GM19193 (cell line): ENCODE results near the gene TANC1.
A peak's percentile ranks its signal among the peaks of the same experiment; 100 is the strongest.

ENCODE experiments used
- POLR2A ChIP-seq: IDR thresholded peaks from 4 replicates; pipeline ENCODE4 v1.6.1; 2011; ENCODE audit not compliant: insufficient read depth, insufficient read length; ENCODE audit errors: extremely low read depth

Gene TANC1

DNA sequence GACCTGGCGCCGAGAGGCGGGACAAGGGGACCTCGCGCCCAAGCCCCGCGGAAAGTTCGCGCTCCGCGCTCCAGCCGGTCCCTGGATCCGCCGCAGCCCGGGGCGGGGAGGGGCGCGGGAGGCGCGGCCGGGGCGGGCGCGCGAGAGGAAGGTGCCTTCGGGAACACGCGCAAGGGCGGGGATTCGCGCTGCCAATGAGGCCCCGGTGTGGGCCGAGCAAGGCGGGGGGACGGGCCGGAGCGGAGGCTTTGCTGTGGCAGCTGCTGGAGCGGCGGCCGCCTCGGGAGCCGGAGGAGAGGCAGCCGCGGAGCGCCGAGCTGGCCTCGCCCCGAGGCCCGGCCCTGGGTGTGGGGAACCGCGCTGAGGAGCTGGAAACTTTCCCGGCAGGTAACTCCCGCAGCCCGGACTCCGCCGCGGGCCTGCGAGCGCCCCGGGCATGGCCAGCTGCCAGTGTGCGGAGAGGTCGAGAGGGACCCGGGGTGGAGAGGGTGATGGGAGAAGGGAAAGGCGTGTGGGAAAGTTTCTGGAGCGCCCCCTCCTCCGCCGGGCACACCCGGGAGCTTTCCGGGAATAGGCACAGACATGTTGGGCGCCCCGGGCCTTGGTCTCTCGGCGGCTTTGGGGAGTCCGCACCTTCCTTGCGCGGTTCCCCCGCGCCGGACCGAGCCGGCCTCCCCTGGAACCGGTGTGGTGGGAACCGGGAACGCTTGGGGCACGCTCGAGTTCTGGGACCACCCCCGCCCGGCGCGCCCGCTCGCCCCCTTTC is at the start of gene TANC1:
Gene TANC1 (plus strand): TSS at position 245 of the 766 bp plus-strand sequence. CDS start 97,271 bp downstream, outside the sequence.
- peak; percentile 57 for TF ChIP-seq POLR2A

DNA sequence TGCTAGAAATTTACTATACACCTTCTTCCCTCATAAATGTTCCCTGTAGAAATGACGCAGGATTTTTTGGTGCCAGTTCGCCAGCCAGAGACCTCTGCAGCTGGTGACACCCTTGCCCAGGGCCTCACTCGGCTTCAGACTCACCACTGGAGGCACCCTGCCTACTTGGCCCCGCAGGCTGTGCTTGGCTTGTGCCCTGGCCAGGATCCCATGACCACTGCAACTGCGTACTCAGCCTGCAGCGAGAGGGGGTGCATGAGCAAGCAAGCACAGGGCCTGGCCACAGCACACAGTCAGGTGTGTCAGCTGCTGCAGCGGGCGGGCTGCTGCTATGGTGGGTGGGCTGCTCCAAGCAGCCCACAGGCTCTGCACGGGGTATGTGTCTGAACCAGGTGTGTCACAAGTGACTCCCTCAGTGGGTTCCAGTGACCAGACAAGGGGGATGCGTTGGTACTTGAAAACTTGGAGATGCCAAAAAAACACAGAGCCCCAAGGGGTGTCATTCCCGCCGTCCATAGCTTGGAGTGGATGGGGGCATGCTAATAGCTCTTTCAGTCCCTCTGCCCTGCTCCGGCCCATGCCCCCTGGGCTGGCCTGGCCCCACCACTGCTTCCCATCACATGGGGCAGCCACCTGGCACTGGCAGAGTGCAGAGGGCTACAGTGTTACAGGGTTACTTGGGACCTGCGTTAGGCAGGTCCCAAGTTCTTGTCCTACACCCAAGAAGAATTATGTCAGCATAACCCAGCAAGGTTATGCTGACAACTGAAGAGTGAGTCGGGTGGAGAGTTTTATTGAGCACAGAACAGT is 46.6 kb upstream of the TANC1 start:
- no peak for TF ChIP-seq POLR2A

DNA sequence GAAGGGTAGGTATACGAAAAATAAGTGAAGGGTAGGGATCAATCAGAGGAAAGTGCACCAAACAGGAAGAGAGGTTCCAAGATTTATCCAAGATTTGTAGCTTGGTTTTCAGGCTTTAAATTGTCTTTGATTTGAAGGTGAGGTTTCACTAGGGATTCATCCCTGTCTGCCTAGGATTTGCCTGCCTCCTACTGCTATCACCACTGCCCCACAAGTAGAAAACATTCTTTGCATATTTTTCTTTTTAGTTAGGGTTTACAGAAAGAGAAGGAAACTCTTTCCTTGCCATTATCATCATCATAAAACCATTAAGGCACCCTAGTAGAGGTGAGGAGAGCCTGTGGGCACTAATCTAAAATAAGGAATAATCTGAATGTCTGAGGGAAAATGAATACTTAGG is 45.8 kb upstream of the TANC1 start:
- TF ChIP-seq POLR2A: no peak

DNA sequence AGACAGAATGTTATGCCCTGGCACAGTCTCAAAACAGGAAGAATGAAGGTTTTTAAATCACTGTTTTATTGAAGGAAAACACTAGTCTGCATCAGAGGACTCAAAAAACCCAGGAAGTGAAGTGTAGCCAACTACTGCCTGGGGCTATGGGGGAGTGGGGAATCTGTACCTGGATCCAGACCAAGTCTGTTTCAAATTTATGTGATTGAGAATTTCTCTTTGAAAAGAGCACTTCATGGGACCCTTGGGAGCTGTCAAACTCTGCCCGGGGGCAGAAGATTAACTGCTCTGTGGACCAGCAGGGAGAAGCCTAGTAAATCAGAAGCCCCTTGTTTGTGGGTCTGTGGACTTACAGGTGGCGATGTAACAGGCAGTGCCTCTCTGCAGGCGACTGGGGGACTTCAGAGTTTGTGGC is 45.3 kb upstream of the TANC1 start:
- no peak for TF ChIP-seq POLR2A

DNA sequence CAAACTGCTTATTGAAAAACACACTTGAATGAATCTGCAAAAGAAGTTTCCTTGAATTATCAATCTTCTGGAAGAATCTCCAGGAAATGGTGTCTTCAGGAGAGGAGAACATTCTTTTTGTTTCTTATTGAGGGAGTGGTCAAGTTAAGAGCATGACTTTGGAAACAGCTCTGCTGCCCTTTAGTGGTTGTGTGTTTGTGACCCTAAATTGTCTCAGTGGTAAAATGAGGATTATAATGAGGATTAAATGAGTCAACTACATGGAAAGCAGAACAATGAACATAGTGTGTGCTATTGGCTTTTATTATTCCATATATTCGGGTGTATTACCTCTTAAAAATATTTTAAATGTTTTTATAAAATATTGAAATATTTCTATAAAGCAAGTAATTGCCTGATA is 44.8 kb upstream of the TANC1 start:
- TF ChIP-seq POLR2A: no peak

DNA sequence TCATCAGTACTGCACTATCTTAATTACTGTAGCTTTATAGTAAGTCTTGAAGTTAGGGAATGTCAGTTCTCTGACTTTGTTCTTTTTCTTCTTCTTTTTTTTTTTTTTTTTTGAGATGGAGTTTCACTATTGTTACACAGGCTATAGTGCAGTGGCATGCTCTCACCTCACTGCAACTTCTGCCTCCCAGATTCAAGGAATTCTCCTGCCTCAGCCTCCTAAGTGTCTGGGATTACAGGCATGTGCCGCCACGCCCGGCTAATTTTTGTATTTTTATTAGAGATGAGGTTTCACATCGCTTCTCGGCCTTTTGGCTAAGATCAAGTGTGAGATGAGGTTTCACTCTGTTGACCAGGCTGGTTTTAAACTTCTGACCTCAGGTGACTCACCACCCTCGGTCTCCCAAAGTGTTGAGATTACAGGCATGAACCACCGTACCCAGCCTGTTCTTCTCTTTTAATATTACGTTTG is 41.9 kb upstream of the TANC1 start:
- TF ChIP-seq POLR2A: no peak

DNA sequence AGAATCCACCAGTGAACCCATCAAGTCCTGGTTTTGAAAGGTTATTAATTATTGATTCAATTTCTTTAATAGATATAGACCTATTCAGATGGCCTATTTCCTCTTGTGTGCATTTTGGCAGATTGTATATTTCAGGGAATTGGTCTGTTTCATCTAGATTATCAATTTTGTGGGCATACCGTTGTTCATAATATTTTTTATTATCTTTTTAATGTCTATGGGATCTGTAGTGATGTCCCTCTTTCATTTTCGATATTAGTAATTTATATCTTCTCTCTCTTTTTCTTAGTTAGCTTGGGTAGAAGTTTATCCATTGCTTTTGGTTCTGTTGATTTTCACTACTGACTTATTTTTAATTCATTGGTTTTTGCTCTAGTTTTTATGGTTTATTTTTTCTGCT is 39.9 kb upstream of the TANC1 start:
- no peak for TF ChIP-seq POLR2A

DNA sequence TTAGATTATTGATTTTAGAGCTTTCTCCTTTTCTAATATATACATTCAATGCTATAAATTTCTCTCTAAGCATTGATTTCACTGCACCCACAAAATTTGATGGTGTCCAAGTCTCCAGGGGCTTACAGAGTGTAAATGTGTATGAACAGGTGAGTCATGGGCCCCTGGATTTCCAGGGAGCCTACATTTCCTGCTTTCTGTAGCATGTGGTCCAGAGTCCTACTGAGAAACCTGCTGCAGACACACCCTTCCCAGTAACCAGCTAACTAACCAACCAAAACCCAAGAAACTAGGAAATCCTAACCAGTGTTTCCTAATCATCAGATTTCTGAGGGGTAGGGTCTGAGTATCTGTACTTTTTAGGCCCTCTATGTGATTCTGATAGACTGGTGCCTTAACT is 39.5 kb upstream of the TANC1 start:
- no peak for TF ChIP-seq POLR2A

DNA sequence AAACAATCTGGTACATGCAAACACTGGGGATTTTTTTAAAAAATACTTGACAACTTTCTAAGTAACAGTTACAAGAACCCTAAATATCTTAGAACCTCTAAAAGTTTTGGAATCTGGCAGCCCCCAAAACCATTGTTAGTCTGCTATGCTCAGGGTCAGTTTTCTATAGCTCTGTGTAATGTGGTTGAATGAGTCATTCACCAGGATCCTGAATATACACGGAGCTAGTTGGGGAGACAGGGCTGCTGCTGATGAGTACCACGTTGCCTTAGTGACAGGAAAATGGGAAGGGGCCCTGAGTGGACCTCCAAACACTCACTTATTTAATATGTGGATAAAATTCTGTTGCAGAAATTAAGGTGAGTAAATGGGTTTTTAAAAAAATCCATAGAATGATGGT is 36.9 kb upstream of the TANC1 start:
- TF ChIP-seq POLR2A: no peak

DNA sequence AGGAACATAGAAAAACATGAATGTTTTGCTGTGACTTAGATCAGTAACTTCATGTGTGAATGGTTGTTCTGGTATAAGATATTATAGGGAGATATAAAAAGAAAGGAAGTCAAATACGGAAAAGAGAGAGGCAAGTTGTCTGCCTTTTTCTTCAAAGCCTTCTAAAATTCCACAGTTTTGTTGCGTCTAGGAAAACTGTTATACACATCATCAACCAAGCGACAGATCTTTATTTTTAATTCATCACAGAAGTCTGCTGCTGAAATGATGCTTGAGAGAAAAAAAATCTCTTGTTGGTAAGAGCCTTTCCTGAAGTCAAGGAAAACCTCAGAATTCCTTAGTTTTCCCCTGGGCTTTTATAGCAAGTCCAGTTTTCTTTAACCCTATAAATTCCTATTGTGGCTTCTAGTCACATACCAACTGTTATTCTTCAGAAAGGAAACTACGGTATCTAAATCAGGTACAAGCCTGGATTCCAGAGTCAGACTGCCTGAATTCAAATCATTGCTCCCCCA is 36.3 kb upstream of the TANC1 start:
- TF ChIP-seq POLR2A: no peak

DNA sequence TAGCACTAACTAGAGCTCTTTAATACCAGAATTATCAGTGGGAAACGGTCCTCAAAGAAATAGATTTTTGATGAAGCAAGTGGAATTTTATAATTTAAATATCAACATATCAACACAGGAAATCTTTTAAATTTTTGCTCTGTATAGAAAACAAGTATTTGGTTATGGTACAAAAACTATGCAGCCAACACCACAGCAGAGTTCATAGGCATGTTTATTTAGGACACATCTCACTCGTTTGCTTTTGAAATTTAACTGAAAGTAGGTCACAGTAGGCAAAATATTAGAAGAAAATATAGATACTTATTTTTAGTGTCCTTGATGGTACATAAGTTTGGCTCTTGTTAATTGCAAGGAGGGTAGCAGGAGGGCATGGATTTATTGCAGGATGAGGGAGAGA is 34.3 kb upstream of the TANC1 start:
- TF ChIP-seq POLR2A: no peak

DNA sequence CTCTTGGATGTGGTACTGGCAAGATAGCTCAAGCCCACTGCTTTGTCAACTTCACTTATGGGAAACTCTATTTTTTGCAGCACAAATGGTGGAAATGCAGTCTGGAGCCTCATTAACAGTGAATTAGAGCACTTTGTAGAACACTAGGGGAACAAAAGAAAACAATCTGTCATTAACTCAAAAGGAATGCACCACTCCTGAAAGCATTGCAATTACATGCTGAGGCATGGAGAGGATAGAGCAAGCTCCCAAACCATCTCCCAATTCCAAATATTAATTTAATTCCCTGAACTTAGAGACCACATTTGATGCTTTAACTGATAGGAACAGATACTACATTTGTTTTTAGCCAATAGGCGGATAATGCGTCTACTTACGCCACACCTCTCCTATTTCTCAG is 32.8 kb upstream of the TANC1 start:
- TF ChIP-seq POLR2A: no peak

DNA sequence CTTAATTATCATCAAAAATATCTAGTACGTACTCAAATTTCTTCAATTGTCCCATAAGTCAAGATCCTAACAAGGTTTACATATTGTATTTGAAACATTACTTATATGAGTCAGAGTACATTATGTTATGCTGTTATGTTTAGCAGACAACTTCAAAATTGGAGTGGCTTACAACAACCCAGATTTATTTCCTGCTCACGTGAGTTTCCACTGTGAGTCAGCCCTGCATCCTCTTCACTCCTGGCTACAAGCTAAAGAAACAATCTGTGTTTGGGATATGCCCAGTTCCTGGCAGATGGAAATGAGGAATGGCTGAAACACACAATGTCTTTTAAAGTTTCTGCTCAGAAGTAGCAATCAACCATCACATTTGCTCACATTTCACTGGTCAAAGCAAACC is 31.5 kb upstream of the TANC1 start:
- TF ChIP-seq POLR2A: no peak

DNA sequence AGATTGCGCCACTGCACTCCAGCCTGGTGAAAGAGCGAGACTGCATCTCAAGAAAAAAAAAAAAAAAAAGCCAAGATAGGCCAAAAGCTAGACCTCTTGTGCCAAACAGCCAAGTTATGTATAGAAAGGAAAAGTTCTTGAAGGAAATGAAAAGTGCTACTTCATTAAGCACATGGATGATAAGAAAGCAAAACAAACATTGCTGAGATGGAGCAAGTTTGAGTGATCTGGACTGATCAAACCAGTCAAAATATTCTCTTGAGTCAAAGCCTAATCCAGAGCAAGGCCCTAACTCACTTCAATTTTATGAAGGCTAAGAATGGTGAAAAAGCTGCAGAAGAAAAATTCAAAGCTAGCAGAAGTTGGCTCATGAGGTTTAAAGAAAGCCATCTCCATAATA is 28.1 kb upstream of the TANC1 start:
- TF ChIP-seq POLR2A: no peak

DNA sequence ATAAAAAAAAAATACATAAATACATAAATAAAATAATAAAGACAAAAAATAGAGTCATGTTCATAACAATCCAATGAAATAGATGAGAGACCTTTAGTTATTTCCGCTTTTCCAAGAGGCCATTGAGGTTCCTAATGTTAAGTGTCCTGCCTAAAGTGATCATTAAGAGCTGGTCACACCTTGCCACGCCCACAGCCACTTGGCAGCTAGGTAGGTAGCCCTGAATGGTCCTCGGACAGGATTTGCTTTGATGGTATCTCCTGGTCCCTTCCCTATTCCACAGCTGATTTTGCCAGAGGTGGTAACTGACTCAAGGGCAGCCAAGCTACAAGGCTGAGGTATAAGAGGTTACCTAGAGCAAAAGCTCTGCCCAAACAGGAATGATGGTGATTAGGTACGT is 24.5 kb upstream of the TANC1 start:
- TF ChIP-seq POLR2A: no peak
